Stimulated activated effector memory CD8-positive, alpha-beta T cell treated with anti-CD3 and anti-CD28 coated beads, Interleukin-12 subunit alpha, Interleukin-12 subunit beta, amount 100 ng/mL, for 72 hours (primary cell): ENCODE results near the gene FTO.

ENCODE experiments used
- ATAC-seq: fragments of 150-1000 bp; cut with Tn5 transposase; 2 replicates; pipeline ENCODE4 v1.10.0; 2021
- DNase-seq, 2 donors: peaks; one replicate each; pipeline ENCODE4 v3.0.0; 2021 to 2022; ENCODE audit warnings: low spot score in 2 of 2
- H3K27ac Mint-ChIP-seq: one replicate; pipeline ENCODE4 v1.8.0; 2022; ENCODE audit warnings: mild to moderate bottlenecking, mixed read lengths
- H3K36me3 Mint-ChIP-seq: one replicate; pipeline ENCODE4 v1.8.0; 2022; ENCODE audit warnings: mild to moderate bottlenecking, mixed read lengths
- H3K4me1 Mint-ChIP-seq: one replicate; pipeline ENCODE4 v1.8.0; 2022; ENCODE audit warnings: mixed read lengths
- H3K4me3 Mint-ChIP-seq: one replicate; pipeline ENCODE4 v1.8.0; 2022; ENCODE audit warnings: mild to moderate bottlenecking, mixed read lengths
- H3K9me3 Mint-ChIP-seq: one replicate; pipeline ENCODE4 v1.8.0; 2022; ENCODE audit warnings: mixed read lengths

FTO gene

GRCh38 chr16:53756275-53756996, 52.5 kb downstream of the FTO start:
- H3K36me3 Mint-ChIP-seq: no peaks in the 10 kb centered on the region
- no peak overlapping the region for H3K4me3 Mint-ChIP-seq
- peaks cover 3% of the 10 kb centered on the region for H3K9me3 Mint-ChIP-seq
- no peak for ATAC-seq
- H3K4me1 Mint-ChIP-seq: peaks cover 13% of the 10 kb centered on the region
- no peak overlapping the region for H3K27ac Mint-ChIP-seq
- no peak for DNase-seq

GRCh38 chr16:53757971-53758609, 54.1 kb downstream of the FTO start:
- Mint-ChIP-seq H3K36me3 (no peaks in the 10 kb centered on the region), H3K4me3 (no peak overlapping the region), H3K9me3 (peaks cover 3% of the 10 kb centered on the region), H3K4me1 (peaks cover 18% of the 10 kb centered on the region), H3K27ac (no peak overlapping the region)
- ATAC-seq (no peak), DNase-seq (no peak)

GRCh38 chr16:53761962-53762703, 58.2 kb downstream of the FTO start:
- no peak for ATAC-seq

GRCh38 chr16:53766304-53767016, 62.5 kb downstream of the FTO start:
- H3K9me3 Mint-ChIP-seq: no peaks in the 10 kb centered on the region
- no peak overlapping the region for H3K27ac Mint-ChIP-seq
- DNase-seq: no peak
- no peaks in the 10 kb centered on the region for H3K36me3 Mint-ChIP-seq
- peaks cover 35% of the 10 kb centered on the region for H3K4me1 Mint-ChIP-seq
- no peak for ATAC-seq
- H3K4me3 Mint-ChIP-seq: no peak overlapping the region

More at GRCh38 chr16:53761962-53762703, 58.2 kb downstream of the FTO start:
- Mint-ChIP-seq H3K27ac (no peak overlapping the region), H3K9me3 (peaks cover 3% of the 10 kb centered on the region), H3K36me3 (no peaks in the 10 kb centered on the region), H3K4me3 (no peak overlapping the region), H3K4me1 (peaks cover 35% of the 10 kb centered on the region)
- DNase-seq: no peak

GRCh38 chr16:53768167-53768566, 64.2 kb downstream of the FTO start:
- H3K4me1 Mint-ChIP-seq: peaks cover 30% of the 10 kb centered on the region
- no peak overlapping the region for H3K4me3 Mint-ChIP-seq
- ATAC-seq (no peak), DNase-seq (no peak)
- H3K27ac Mint-ChIP-seq: no peak overlapping the region
- no peaks in the 10 kb centered on the region for H3K36me3 Mint-ChIP-seq
- no peaks in the 10 kb centered on the region for H3K9me3 Mint-ChIP-seq

- Mint-ChIP-seq H3K36me3 (no peaks in the 10 kb centered on the region), H3K4me1 (peaks cover 27% of the 10 kb centered on the region), H3K27ac (no peak overlapping the region), H3K9me3 (no peaks in the 10 kb centered on the region), H3K4me3 (no peak overlapping the region)
- DNase-seq: no peak
- ATAC-seq: peak; percentile 95
Measured at GRCh38 chr16:53768593-53768992, 64.6 kb downstream of the FTO start.

GRCh38 chr16:53769185-53769584, 65.2 kb downstream of the FTO start:
- Mint-ChIP-seq H3K4me1 (peaks cover 22% of the 10 kb centered on the region), H3K9me3 (no peaks in the 10 kb centered on the region), H3K4me3 (no peak overlapping the region), H3K27ac (no peak overlapping the region), H3K36me3 (no peaks in the 10 kb centered on the region)
- DNase-seq: no peak
- peak; percentile 29 for ATAC-seq

GRCh38 chr16:53769787-53770186, 65.8 kb downstream of the FTO start:
- Mint-ChIP-seq H3K9me3 (no peaks in the 10 kb centered on the region), H3K27ac (no peak overlapping the region), H3K4me3 (no peak overlapping the region), H3K36me3 (no peaks in the 10 kb centered on the region), H3K4me1 (peaks cover 26% of the 10 kb centered on the region)
- DNase-seq (no peak), ATAC-seq (no peak)

- no peaks in the 10 kb centered on the region for H3K36me3 Mint-ChIP-seq
- no peaks in the 10 kb centered on the region for H3K9me3 Mint-ChIP-seq
- no peak overlapping the region for H3K4me3 Mint-ChIP-seq
- H3K27ac Mint-ChIP-seq: no peak overlapping the region
- DNase-seq (no peak), ATAC-seq (no peak)
- peaks cover 31% of the 10 kb centered on the region for H3K4me1 Mint-ChIP-seq
Measured at GRCh38 chr16:53770641-53771040, 66.7 kb downstream of the FTO start.

- Mint-ChIP-seq H3K9me3 (no peaks in the 10 kb centered on the region), H3K36me3 (no peaks in the 10 kb centered on the region), H3K4me3 (no peak overlapping the region), H3K4me1 (peaks cover 34% of the 10 kb centered on the region), H3K27ac (no peak overlapping the region)
- DNase-seq: no peak
- ATAC-seq: no peak
Measured at GRCh38 chr16:53771655-53772497, 67.9 kb downstream of the FTO start.

- DNase-seq: no peak
- H3K4me1 Mint-ChIP-seq: peaks cover 31% of the 10 kb centered on the region
- H3K36me3 Mint-ChIP-seq: no peaks in the 10 kb centered on the region
- ATAC-seq: no peak
- H3K9me3 Mint-ChIP-seq: no peaks in the 10 kb centered on the region
- no peak overlapping the region for H3K4me3 Mint-ChIP-seq
- H3K27ac Mint-ChIP-seq: no peak overlapping the region
Measured at GRCh38 chr16:53773150-53773846, 69.3 kb downstream of the FTO start.

GRCh38 chr16:53773881-53774280, 69.9 kb downstream of the FTO start:
- ATAC-seq: no peak
- peaks cover 25% of the 10 kb centered on the region for H3K4me1 Mint-ChIP-seq
- H3K9me3 Mint-ChIP-seq: no peaks in the 10 kb centered on the region
- no peak overlapping the region for H3K27ac Mint-ChIP-seq
- H3K36me3 Mint-ChIP-seq: no peaks in the 10 kb centered on the region
- H3K4me3 Mint-ChIP-seq: no peak overlapping the region
- DNase-seq: no peak

GRCh38 chr16:53775106-53775820, 71.3 kb downstream of the FTO start:
- Mint-ChIP-seq H3K4me3 (no peak overlapping the region), H3K36me3 (no peaks in the 10 kb centered on the region), H3K9me3 (no peaks in the 10 kb centered on the region), H3K27ac (no peak overlapping the region), H3K4me1 (peaks cover 28% of the 10 kb centered on the region)
- DNase-seq (no peak), ATAC-seq (no peak)
